Activated T-cell treated with anti-CD3 and anti-CD28 coated beads, Interleukin-2, amount 50 U/mL, for 48 hours (primary cell): ENCODE measurements around the gene SATB1.

ENCODE experiments used
- DNase-seq, 2 experiments: peaks; one replicate each; pipeline ENCODE4 v3.0.0-alpha.2; 2020

Gene SATB1

GRCh38 chr3:18428991-18429745 is 4.0 kb upstream of the SATB1 start:
- peak in 1 of 2 experiments; percentile 45 for DNase-seq

DNA sequence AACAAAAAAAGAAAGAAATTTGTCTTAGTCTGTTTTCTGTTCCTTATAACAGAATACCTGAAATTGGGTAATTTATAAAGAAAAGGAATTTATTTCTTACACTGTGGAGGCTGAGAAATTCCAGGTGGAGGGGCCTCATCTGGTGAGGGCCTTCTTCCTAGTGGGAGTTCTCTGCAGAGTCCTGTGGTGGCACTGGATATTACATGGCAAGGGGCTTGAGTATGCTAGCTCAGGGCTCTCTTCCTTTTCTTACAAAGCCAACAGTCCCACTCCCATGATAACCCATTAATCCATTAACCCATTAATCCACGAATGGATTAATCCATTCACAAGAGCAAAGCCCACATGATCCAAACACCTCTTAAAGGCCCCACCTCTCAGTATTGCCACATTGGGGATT is 2.9 kb upstream of the SATB1 start:
- no peak for DNase-seq

DNA sequence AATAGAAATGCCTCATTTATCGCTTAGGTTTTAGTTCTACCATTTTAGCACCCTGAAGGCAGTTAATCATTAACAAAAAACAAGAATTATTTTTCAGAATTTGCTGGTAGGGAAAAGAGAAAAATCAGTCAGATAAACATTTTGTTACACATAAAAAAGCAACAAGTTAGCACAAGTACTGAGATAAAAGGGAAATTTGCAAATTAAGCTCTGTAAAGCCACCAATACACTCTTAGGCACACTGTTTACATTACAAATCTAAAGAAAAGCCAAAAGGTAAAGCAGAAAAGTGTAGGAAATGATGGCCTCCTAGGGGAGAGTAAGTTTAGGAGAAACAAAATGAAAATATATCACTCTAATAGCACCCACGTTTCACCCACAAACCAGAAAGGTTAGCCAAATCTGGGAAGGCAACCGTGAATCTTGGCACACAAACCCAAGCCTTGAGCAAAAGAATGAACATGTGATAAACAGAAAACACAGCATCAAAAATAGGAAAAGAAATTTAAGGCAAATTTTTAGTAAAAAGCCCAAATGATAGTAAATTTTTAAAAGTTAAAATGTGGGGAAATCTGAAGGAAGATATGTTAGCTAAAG is 1.6 kb upstream of the SATB1 start:
- no peak for DNase-seq

DNA sequence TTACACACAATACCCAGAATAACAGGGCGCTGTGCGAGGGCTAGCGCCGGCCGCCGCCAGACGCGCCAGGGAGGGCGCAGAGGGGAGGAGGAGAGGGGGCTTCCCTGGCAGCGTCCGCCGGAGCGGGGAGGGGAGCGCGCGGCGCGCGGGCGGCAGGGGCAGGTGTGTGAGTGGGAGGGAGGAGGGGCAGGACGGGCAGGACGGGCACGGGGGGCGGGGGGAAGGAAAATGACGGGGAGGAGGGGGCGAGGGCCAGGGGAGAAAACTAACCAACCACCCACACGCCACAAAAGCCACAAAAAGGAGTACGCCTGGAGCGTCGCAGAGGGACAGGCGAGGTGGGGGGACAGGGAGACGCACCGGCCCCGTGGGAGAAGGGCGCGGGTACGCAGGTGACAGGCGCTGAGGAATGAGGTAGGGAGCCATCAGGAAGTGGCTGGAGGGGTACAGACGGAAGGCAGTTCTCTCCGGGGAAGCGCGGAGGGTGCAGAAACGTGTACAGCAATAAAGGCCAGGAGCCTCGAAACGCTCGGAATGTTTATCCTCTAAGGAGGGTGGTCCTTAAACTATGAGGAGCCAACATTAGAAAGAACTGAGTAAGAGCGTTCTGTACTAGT is 610 bp upstream of the SATB1 start:
- peak; percentile 80 to 84 for DNase-seq

DNA sequence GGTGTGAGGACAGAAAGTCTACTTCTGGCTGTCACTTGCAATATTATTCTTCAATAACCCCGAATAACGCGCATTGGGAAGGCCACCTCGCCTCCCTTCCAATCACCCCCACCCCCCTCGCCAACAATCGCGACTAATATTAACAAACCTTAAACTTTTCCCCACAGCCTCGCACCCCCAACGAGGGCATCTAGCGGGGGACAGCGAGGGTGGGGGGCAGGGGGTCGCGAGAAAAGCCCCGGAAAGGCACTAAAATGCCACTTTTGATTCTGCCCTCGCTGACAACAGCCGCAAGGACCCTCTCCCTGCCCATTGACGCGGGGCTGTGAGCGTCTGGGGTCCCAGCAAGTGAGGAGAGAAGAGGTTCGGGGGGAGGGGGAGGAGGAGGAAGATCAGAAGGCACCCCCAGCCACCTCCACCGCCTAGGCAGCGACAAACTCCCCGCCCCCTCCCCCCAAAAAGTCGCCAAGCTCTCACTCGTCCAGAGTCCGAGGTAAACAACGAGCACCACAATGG is 868 bp downstream of the SATB1 start:
- DNase-seq: peak in 1 of 2 experiments; percentile 60

GRCh38 chr3:18423401-18424212 is 1.5 kb downstream of the SATB1 start:
- peak; percentile 67 to 71 for DNase-seq

GRCh38 chr3:18422972-18423371 is 2.2 kb downstream of the SATB1 start:
- DNase-seq: no peak

GRCh38 chr3:18420555-18420954 is 4.6 kb downstream of the SATB1 start:
- DNase-seq: no peak

DNA sequence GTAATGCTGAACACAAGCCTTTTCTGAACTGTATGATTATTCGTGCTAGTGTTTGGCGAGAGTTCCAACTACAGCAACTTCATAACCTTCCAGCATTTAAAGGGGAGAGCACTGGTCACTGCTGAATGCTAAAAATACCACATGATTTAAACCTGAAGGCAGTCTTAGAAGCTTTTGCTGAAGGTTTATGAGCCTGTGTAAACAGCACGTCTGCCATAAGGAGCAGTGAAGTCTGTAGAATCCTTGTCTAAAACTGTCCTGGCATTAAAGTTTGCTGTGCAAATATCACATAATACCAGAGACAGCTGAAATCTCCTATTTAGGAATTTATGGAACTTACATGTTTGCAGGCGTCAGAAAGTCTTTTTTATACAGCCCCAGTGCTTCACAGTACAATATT is 5.9 kb downstream of the SATB1 start:
- DNase-seq: no peak

DNA sequence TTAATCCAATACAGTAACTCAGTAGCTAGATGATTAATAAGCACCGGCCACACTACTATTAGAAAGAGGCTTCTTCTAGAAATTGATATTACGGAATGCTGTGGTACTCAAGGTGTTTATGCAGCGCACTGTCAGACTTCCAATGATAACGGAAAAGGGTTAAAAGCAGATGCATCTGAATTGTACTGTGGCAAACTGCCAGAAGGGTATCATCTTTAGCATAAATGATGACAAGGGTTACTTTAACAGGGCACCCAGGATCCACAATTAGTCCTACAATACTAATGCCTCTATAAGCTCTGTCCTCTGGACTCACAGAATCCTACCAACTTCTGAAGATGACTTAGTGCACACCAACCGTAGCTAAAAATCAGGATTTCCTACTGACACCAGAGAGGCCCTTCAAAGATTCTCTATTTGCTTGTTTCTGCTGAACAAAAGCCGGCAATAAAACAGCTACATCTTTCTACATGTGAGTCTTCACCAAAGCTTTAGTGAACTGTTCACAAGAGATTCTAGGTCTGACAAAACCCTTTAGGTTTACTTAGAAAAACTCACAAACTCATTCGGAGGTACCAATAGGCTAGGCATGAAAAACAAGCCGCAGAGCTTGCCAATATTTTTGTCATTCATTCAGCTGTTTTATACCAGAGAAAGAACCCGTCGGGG is 7.1 kb downstream of the SATB1 start:
- DNase-seq: no peak

- no peak for DNase-seq
These were observed 8.8 kb downstream of the SATB1 start for GRCh38 chr3:18416332-18416731.

DNA sequence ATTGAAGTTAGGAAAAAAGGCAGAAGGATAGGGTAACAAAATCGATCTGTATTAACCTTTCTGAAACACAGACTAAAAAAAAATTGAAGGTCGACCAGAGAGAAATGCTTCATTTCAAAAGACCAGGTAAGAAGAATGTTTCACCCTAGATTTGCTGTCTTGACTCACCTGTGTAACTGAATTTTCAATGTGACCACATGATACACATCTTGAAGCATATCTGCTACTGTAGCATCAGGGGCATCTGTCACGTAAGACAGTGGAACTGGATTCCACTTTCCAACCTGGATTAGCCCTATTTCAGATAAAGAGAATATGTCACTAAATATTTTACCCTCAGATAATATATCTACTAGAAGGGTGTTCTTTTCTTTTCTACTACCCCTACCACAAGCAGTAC is 9.3 kb downstream of the SATB1 start:
- no peak for DNase-seq

- DNase-seq: no peak
These were observed 10.0 kb downstream of the SATB1 start for GRCh38 chr3:18415167-18415566.

- no peak for DNase-seq
These were observed 12.5 kb downstream of the SATB1 start for GRCh38 chr3:18412684-18413083.

DNA sequence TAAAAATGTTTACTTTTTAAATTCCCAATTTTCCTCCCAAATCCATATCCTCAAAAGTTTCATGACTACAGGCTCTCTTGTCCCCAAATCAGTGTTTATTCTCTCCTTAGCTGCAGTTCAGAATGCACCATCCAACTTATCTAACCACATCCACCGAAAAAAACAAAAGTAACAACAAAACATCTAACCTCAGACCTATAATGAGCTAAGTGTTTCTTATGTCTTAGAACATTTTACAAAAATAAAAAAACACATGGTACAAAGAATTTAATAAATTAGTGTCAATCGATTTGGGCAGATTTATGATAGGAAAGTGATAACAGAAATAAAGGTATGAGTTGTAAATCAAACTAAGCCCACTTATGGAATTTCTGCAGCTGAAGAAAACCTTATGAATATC is 13.6 kb downstream of the SATB1 start:
- no peak for DNase-seq

GRCh38 chr3:18410205-18410604 is 14.9 kb downstream of the SATB1 start:
- no peak for DNase-seq

GRCh38 chr3:18409266-18409665 is 15.9 kb downstream of the SATB1 start:
- DNase-seq: no peak

GRCh38 chr3:18405141-18405540 is 20.0 kb downstream of the SATB1 start:
- no peak for DNase-seq

DNA sequence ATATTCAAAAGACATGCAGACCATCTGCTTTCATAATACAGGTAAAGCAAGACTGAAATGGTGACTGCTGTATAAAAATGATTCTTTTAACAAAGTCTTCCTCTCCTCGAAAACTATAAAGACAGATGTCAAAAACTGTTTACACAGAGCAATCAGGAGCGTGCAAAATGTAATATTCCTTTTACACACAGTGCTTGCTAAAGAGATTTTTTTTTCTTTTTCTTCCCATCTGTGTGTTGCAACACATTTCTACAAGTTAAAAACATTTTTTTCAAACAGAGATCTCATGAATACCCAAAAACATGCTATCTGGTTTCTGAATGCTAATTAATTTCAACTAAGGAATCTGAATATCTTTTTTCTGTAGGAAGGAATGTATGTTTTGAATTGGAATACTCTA is 22.1 kb downstream of the SATB1 start:
- no peak for DNase-seq

- DNase-seq: no peak
These were observed 22.8 kb downstream of the SATB1 start for GRCh38 chr3:18402239-18402799.

DNA sequence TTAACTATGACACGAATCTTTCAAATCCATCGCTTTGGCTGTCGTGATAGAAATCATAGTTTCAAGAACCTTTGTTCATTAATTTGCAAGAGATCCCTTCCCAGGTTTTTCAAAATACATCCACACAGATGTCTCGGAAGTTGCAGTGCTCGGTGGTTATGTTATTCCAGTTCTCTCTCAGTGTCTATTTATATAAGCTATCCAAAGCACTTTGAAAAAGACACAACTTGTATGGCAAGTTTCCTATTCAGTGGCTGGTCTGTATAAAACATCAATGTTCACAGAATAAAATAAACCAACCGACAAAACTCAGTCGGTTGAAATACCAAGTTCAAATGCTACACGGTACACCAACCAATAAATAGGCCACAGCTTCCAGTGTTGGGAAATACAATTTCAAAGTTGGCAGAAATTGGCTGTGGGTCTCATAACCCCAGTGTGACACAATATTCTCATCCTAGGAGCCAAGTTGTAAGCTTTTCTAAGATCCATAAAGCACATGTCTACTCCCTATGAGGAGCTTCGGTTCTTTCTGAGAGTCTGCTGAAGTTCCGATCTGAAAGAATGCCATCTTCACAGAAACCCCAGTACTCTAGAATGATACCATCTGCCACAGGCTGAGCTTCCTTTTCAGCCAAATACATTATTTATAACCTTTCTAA is 23.7 kb downstream of the SATB1 start:
- no peak for DNase-seq

DNA sequence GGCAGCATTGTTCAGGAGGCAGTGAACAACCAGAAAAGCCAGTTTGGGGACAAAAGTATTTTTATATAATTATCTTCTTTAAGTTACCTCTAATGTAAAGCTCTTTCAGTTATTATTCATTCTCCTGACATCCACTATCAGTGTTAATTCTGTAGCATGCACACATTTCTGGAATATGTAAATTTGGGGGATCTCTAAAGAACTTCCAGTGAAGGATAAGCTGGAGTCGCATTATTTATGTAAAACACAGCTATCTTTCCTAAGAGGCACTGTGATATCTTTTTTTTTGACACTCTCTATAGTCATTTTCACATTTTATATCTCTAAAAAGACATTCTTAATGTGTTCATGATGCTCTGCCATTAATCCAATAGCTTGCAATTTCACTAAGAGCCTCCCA is 26.7 kb downstream of the SATB1 start:
- no peak for DNase-seq
